ENCODE results near the gene SNTG2. TPM values are rescaled to one million over a fixed set of nuclear protein-coding genes. Genes with fewer than 3 reads are reported as not detected.

SNTG2 gene
- total RNA-seq, 2 donors from 2014 or later, result 2.4 TPM; not detected in 1

DNA sequence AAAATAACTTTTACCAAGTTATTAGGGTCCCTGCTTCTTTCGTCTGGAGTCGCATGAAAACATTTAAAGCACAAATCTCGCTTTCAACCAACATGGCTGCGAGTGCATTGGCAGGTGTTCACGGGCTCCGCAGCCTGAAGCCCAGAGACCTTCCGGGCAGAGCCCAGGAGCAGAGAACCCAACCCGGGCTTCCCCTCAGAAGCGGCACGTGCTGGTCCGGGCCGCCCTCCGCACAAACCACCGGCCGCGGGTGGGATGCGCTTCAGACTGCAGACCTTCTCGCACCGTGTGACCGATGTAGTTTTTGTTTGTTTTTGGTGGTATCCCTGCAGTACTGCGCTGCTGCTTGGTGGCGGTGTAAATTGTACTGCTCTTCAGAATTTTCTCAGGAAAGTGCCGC lies 357.0 kb downstream of the SNTG2 start:
- H3K4me3 ChIP-seq, result no peak overlapping the region
- H3K36me3 ChIP-seq, result no peaks in the 10 kb centered on the region
- no peak overlapping the region for H3K27ac ChIP-seq
- no peaks in the 10 kb centered on the region for H3K9me3 ChIP-seq
- no peaks in the 10 kb centered on the region for H3K4me1 ChIP-seq
- DNase-seq (ENCODE audit: low spot score), result no peak
- no peaks in the 10 kb centered on the region for H3K27me3 ChIP-seq
- TF ChIP-seq, protein P1, sequence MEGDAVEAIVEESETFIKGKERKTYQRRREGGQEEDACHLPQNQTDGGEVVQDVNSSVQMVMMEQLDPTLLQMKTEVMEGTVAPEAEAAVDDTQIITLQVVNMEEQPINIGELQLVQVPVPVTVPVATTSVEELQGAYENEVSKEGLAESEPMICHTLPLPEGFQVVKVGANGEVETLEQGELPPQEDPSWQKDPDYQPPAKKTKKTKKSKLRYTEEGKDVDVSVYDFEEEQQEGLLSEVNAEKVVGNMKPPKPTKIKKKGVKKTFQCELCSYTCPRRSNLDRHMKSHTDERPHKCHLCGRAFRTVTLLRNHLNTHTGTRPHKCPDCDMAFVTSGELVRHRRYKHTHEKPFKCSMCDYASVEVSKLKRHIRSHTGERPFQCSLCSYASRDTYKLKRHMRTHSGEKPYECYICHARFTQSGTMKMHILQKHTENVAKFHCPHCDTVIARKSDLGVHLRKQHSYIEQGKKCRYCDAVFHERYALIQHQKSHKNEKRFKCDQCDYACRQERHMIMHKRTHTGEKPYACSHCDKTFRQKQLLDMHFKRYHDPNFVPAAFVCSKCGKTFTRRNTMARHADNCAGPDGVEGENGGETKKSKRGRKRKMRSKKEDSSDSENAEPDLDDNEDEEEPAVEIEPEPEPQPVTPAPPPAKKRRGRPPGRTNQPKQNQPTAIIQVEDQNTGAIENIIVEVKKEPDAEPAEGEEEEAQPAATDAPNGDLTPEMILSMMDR (IDR thresholded peaks at IDR 0.05), result no peak

DNA sequence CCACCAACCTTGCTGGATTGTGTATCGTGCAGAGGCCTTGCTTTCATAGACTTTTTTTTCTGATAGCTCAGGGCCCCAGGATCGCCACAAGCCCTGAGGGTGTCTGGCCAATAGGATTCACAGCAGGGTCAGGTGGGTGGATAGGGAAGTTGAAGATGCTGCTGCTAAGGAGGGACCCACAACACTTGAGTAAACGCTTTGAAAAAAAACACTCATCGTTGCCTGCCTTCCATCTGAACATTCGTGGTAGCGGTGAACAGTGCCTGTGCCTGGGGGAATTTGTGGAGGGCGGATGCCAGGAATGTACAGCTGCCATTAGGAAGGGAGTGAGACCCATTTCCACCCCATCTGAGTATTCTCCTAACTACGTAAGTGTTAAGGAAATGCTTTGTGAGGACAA lies 358.0 kb downstream of the SNTG2 start:
- no peaks in the 10 kb centered on the region for H3K27me3 ChIP-seq
- no peak for DNase-seq (ENCODE audit: low spot score)
- H3K9me3 ChIP-seq, result no peaks in the 10 kb centered on the region
- H3K4me1 ChIP-seq, result no peaks in the 10 kb centered on the region
- TF ChIP-seq, protein P1 (IDR thresholded peaks at IDR 0.05), result no peak
- H3K4me3 ChIP-seq, result no peak overlapping the region
- no peaks in the 10 kb centered on the region for H3K36me3 ChIP-seq
- no peak overlapping the region for H3K27ac ChIP-seq

DNA sequence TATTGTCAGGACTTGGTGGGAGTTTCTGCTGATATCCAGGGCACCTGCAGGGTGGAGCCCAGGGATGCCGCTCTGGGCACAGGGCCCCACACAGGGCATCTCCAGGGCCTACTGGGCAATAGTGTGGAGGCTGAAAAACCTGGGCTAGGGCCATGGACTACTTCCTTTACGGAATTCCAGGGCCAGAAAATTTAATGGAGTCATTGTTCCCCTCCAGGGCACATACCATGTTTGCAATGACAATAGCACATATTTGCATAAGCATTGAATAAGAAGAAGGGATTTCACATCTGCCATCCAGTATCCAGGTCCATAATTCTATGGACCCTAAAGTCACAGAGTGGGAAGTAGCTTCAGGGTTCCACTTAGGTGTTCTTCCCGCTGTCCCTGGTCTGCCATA lies 358.9 kb downstream of the SNTG2 start:
- no peaks in the 10 kb centered on the region for H3K36me3 ChIP-seq
- no peak for DNase-seq (ENCODE audit: low spot score)
- H3K27me3 ChIP-seq, result no peaks in the 10 kb centered on the region
- H3K27ac ChIP-seq, result no peak overlapping the region
- TF ChIP-seq, protein P1 (IDR thresholded peaks at IDR 0.05), result no peak
- no peaks in the 10 kb centered on the region for H3K4me1 ChIP-seq
- no peak overlapping the region for H3K4me3 ChIP-seq
- no peaks in the 10 kb centered on the region for H3K9me3 ChIP-seq

DNA sequence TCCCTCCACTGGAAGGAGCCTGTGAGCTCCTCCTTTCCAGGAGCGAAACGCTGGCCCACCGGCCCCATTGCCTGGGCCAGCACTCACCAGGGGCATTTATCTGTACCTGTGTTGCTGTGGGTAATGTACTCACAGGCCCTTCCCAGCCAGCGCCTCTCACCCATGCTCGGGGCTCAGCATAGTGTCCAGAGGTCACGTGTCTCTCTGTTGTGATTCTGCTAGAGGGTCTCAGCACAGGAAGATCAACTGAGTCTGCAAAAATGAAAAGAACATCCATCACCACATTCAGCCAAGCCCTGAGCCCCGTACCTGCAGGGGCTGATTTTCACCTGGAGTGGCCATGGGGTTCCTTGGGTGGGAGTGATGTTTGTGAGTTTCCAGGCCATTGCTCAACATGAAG lies 359.6 kb downstream of the SNTG2 start:
- no peaks in the 10 kb centered on the region for H3K9me3 ChIP-seq
- DNase-seq (ENCODE audit: low spot score), result no peak
- no peaks in the 10 kb centered on the region for H3K36me3 ChIP-seq
- no peak overlapping the region for H3K27ac ChIP-seq
- H3K4me1 ChIP-seq, result no peaks in the 10 kb centered on the region
- no peak overlapping the region for H3K4me3 ChIP-seq
- no peaks in the 10 kb centered on the region for H3K27me3 ChIP-seq
- TF ChIP-seq, protein P1 (IDR thresholded peaks at IDR 0.05), result no peak

DNA sequence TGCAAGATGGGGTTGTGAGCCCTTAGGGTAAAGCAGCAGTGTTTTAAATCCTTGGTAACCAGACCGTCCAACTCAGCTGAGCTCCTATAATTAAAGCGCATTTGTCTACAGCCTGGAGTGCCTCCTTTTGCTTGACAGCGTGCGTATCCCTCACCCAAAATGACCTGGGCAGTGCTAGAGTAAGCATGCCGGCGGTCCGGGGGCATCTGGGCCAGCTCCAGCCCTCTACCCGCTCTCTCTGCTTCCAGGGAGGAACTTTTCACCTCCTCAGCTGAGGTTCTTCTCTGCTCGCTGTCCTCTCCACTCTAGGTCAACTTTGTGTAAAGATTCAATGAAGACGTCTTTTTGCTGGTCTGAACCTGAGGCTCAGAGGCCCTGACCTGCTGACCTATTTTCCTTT lies 360.2 kb downstream of the SNTG2 start:
- Histone ChIP-seq H3K4me3 (no peak overlapping the region), H3K27ac (no peak overlapping the region)
- DNase-seq (ENCODE audit: low spot score), result no peak

More for the DNA sequence above, 360.2 kb downstream of the SNTG2 start:
- Histone ChIP-seq H3K27me3 (no peaks in the 10 kb centered on the region), H3K4me1 (no peaks in the 10 kb centered on the region), H3K36me3 (no peaks in the 10 kb centered on the region), H3K9me3 (no peaks in the 10 kb centered on the region)
- TF ChIP-seq, protein P1 (IDR thresholded peaks at IDR 0.05), result no peak
